HCT116 (cell line): ENCODE data around the gene ARFRP1. TPM values are rescaled to one million over a fixed set of nuclear protein-coding genes. Genes with fewer than 3 reads are reported as not detected.
A peak's percentile ranks its signal among the peaks of the same experiment; 100 is the strongest.

Experiments
- ATAC-seq: fragments of 200-7000 bp; cut with Tn5 transposase; 2 replicates; pipeline ENCODE4 v1.9.1; 2020; ENCODE audit warnings: mild to moderate bottlenecking, moderate library complexity
- BruUV-seq: library from RNA; stranded (reverse); fragments of 400-500 nt; replicated peaks from 2 replicates; lab custom pipeline; 2021; lab: Mats Ljungman, UMichigan
- CTCF ChIA-PET: fragments of 300-600 bp; sonication (Branson Sonifier 250); formaldehyde crosslinking; loops from one replicate; lab custom pipeline; 2021; ENCODE audit warnings: antibody characterized with exemption; lab: Charles Lee
- POLR2A ChIA-PET: fragments of 300-600, 350-600 bp; sonication (Branson Sonifier 250); formaldehyde crosslinking; loops from one replicate; lab custom pipeline; 2021; ENCODE audit warnings: antibody characterized with exemption; lab: Charles Lee
- RAD21 ChIA-PET, 2 experiments: fragments of 300-600 bp; sonication (Branson Sonifier 250); formaldehyde crosslinking; loops; one replicate each; lab custom pipeline; 2023; ENCODE audit warnings: low total read pairs in 2 of 2; ENCODE audit not compliant: uncharacterized antibody in 2 of 2, unreplicated experiment in 2 of 2, low non-redundant PET in 1 of 2; lab: Charles Lee
- DNase-seq: peaks from one replicate; pipeline ENCODE4 v3.0.0-alpha.2; 2010; ENCODE audit warnings: low read depth, low spot score
- H2AFZ ChIP-seq: fragments of 200-600 bp; shearing (Covaris generic), sonication (generic); 2 replicates; pipeline ENCODE4 v1.6.1; 2017; ENCODE audit warnings: low read depth, mixed run types, mixed read lengths, antibody characterized with exemption, low read length; ENCODE audit not compliant: poor library complexity, severe bottlenecking
- H3K27ac ChIP-seq: 2 replicates; pipeline ENCODE4 v1.5.1; 2012; ENCODE audit warnings: low read depth, low read length
- H3K27me3 ChIP-seq: fragments of 200-600 bp; sonication (generic); 2 replicates; pipeline ENCODE4 v1.6.1; 2016; ENCODE audit warnings: mixed run types, low read length, mixed read lengths; ENCODE audit not compliant: insufficient read depth
- H3K36me3 ChIP-seq, 2 experiments: fragments of 200-500 bp in 1 of 2; fragments of 200-600 bp in 1 of 2; sonication (Bioruptor generic) in 1 of 2; sonication (generic) in 1 of 2; 2 replicates each; pipeline versions ENCODE4 v1.5.1 to v1.6.1; 2014 to 2016; ENCODE audit warnings: low read length in 2 of 2, inconsistent platforms in 1 of 2, mixed read lengths in 1 of 2, mixed run types in 1 of 2; ENCODE audit not compliant: insufficient read depth in 2 of 2, control insufficient read depth in 1 of 2
- H3K4me1 ChIP-seq, 2 experiments: fragments of 200-600 bp in 1 of 2; sonication (generic) in 1 of 2; 2 replicates each; pipeline versions ENCODE4 v1.5.1 to v1.6.1; 2012 to 2017; ENCODE audit warnings: low read length in 2 of 2, inconsistent platforms in 1 of 2, mild to moderate bottlenecking in 1 of 2, mixed read lengths in 1 of 2, mixed run types in 1 of 2, moderate library complexity in 1 of 2; ENCODE audit not compliant: insufficient read depth in 2 of 2, control insufficient read depth in 1 of 2
- H3K4me2 ChIP-seq: fragments of 200-600 bp; sonication (generic); 2 replicates; pipeline ENCODE4 v1.6.1; 2017; ENCODE audit warnings: mixed run types, low read length, mixed read lengths
- H3K4me3 ChIP-seq, 2 experiments: fragments of 200-600 bp in 1 of 2; sonication (generic) in 1 of 2; replicated peaks in 1 of 2; 2 replicates each; pipeline ENCODE4 v1.5.1; 2011 to 2016; ENCODE audit warnings: low read length in 2 of 2, control low read depth in 1 of 2, low read depth in 1 of 2, mild to moderate bottlenecking in 1 of 2, mixed read lengths in 1 of 2, mixed run types in 1 of 2
- H3K79me2 ChIP-seq: fragments of 200-600 bp; sonication (generic); 2 replicates; pipeline ENCODE4 v1.6.1; 2017; ENCODE audit warnings: mild to moderate bottlenecking, mixed run types, low read length, moderate library complexity, mixed read lengths; ENCODE audit not compliant: insufficient read depth
- H3K9ac ChIP-seq: fragments of 200-600 bp; sonication (generic); 2 replicates; pipeline ENCODE4 v1.6.1; 2016; ENCODE audit warnings: low read length, mixed read lengths
- H3K9me2 ChIP-seq: fragments of 200-600 bp; sonication (generic), shearing (Covaris generic); 2 replicates; pipeline ENCODE4 v1.6.1; 2017; ENCODE audit warnings: mixed run types, mild to moderate bottlenecking, moderate library complexity; ENCODE audit not compliant: insufficient read depth
- H3K9me3 ChIP-seq, 2 experiments: fragments of 200-500 bp in 1 of 2; fragments of 200-600 bp in 1 of 2; sonication (Bioruptor generic) in 1 of 2; sonication (generic) in 1 of 2; 2 replicates each; pipeline ENCODE4 v1.6.1; 2014 to 2017; ENCODE audit warnings: low read length in 2 of 2, mixed read lengths in 2 of 2, inconsistent platforms in 1 of 2, low read depth in 1 of 2, mild to moderate bottlenecking in 1 of 2, mixed run types in 1 of 2, moderate library complexity in 1 of 2; ENCODE audit not compliant: control insufficient read depth in 1 of 2, insufficient read depth in 1 of 2
- H4K20me1 ChIP-seq: fragments of 200-600 bp; sonication (generic), shearing (Covaris generic); 2 replicates; pipeline ENCODE4 v1.6.1; 2017; ENCODE audit warnings: mixed run types, mild to moderate bottlenecking, moderate library complexity; ENCODE audit not compliant: insufficient read depth
- REST ChIP-seq: IDR thresholded peaks from 2 replicates; pipeline ENCODE4 v1.6.1; 2012; ENCODE audit warnings: low read depth
- SIN3A ChIP-seq: IDR thresholded peaks from 2 replicates; pipeline ENCODE4 v1.6.1; 2012; ENCODE audit warnings: low read depth
- ZFX ChIP-seq: fragments of 450-650 bp; IDR thresholded peaks from 2 replicates; pipeline ENCODE4 v1.6.1; 2017
- intact Hi-C: fragments of 100-400 bp; cut with micrococcal nuclease; formaldehyde crosslinking; loops from 2 replicates; pipeline ENCODE4 v1.10.0; 2022
- total RNA-seq: library from RNA; stranded (reverse); gene quantifications from one replicate; pipeline ENCODE4 v1.2.1, GENCODE V29; 2021; ENCODE audit not compliant: unreplicated experiment
- TF ChIP-seq, protein P1 (sequence below): IDR thresholded peaks from 2 replicates; pipeline ENCODE4 v1.6.1; 2012
- TF ChIP-seq, protein P2 (sequence below): IDR thresholded peaks from 2 replicates; pipeline ENCODE4 v1.6.1; 2012
- TF ChIP-seq, protein P3 (sequence below), 3 experiments: fragments of 200-600 bp in 1 of 3; sonication (generic) in 1 of 3; IDR thresholded peaks in 2 of 3; conservative IDR thresholded peaks in 1 of 3; 2 replicates each; pipeline ENCODE4 v1.5.1; 2012 to 2017; ENCODE audit warnings: low read depth in 2 of 3, low read length in 2 of 3, antibody characterized with exemption in 1 of 3, borderline replicate concordance in 1 of 3, control low read depth in 1 of 3, mild to moderate bottlenecking in 1 of 3, mixed read lengths in 1 of 3, mixed run types in 1 of 3, moderate library complexity in 1 of 3; ENCODE audit not compliant: insufficient read depth in 1 of 3

The ARFRP1 gene
- total RNA-seq, 1 experiment from 2014 or later: 53.7 TPM

- intact Hi-C loops: no loop called here
- ATAC-seq: no peak
Measured at GRCh38 chr20:63688228-63689045, 19.3 kb downstream of the ARFRP1 start.

More at GRCh38 chr20:63688228-63689045, 19.3 kb downstream of the ARFRP1 start:
- RAD21 ChIA-PET: no interaction called here
- H3K4me2 ChIP-seq: no peak overlapping the region
- no peaks in the 10 kb centered on the region for H4K20me1 ChIP-seq
- H3K79me2 ChIP-seq: peaks cover 24% of the 10 kb centered on the region
- no peak for DNase-seq
- POLR2A ChIA-PET: interaction anchor here (0.8 kb wide), 1 partner anchor 31 kb away, joined by 3 read pairs; the partner anchor contains the start of gene RTEL1
- H3K4me1 ChIP-seq: peaks cover 47 to 82% of the 10 kb centered on the region in 2 experiments
- no TSS peak for BruUV-seq
- peaks cover 0 to 10% of the 10 kb centered on the region in 2 experiments; a peak in 1 of 4 replicates for H3K36me3 ChIP-seq
- H3K9me3 ChIP-seq: no peaks in the 10 kb centered on the region
- CTCF ChIA-PET: no interaction called here
- H3K9me2 ChIP-seq: no peaks in the 10 kb centered on the region
- H3K27me3 ChIP-seq: no peaks in the 10 kb centered on the region
- no peak overlapping the region for H2AFZ ChIP-seq
- no peak overlapping the region for H3K4me3 ChIP-seq
- no peak overlapping the region for H3K9ac ChIP-seq
- TF ChIP-seq, protein P1, sequence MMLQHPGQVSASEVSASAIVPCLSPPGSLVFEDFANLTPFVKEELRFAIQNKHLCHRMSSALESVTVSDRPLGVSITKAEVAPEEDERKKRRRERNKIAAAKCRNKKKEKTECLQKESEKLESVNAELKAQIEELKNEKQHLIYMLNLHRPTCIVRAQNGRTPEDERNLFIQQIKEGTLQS: no peak
- TF ChIP-seq REST (no peak), SIN3A (no peak), ZFX (no peak)
- TF ChIP-seq, protein P2, sequence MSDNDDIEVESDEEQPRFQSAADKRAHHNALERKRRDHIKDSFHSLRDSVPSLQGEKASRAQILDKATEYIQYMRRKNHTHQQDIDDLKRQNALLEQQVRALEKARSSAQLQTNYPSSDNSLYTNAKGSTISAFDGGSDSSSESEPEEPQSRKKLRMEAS: no peak
- TF ChIP-seq, protein P3, sequence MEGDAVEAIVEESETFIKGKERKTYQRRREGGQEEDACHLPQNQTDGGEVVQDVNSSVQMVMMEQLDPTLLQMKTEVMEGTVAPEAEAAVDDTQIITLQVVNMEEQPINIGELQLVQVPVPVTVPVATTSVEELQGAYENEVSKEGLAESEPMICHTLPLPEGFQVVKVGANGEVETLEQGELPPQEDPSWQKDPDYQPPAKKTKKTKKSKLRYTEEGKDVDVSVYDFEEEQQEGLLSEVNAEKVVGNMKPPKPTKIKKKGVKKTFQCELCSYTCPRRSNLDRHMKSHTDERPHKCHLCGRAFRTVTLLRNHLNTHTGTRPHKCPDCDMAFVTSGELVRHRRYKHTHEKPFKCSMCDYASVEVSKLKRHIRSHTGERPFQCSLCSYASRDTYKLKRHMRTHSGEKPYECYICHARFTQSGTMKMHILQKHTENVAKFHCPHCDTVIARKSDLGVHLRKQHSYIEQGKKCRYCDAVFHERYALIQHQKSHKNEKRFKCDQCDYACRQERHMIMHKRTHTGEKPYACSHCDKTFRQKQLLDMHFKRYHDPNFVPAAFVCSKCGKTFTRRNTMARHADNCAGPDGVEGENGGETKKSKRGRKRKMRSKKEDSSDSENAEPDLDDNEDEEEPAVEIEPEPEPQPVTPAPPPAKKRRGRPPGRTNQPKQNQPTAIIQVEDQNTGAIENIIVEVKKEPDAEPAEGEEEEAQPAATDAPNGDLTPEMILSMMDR (IDR thresholded peaks at IDR 0.05 in 2 of 3, conservative IDR thresholded peaks at IDR 0.05 in 1 of 3; ENCODE audit: borderline replicate concordance in 1 of 3, insufficient read depth in 1 of 3, low read depth in 2 of 3, low read length in 2 of 3): no peak
- peak overlapping the region; percentile 100; the same call in 1 of the 2 replicates for H3K27ac ChIP-seq
